Measurements from ENCODE around the gene EHD1. TPM values are rescaled to one million over a fixed set of nuclear protein-coding genes. Genes with fewer than 3 reads are reported as not detected.

EHD1 gene
- polyA plus RNA-seq, 1 donor (not counting 4 experiments of a cell fraction or from before 2014, with no cell fraction given): 73.9 TPM

DNA sequence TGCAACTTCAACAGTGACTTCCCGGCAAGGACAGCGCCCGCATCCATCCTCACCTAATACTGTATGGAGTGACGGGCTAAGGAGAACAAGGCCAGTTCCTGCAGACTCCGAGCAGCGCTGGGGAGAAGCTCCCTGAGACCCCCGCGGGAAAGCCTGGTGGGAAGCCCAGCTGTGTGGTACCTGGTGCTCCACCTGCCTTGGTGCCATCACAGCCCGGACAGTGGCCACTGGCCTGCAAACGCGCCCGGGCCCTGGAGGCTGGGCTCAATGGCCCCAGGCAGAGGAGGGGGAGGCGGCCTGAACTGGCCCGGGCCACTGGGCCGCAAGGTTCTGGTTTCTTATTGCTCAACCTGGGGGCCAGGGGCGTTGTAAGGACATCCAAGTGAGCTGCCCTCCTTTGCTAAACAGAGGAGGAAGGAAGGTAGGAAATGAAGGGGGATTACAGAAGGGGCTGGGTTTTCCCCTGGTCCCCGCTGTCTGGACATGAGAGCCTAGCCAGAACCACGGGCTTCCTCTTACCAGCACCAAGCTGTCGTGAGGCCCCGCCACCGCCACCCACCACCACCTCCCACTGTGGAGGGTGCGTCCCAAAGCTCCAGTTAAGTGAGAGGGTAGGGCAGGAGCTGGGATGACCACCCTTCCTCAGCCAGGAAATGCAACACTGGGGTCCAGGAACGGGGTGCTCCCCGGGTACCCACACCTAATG lies 25.5 kb downstream of the EHD1 start:
- H3K4me2 ChIP-seq (ENCODE audit: control insufficient read depth, extremely low read depth, insufficient read depth, low read depth, low read length): no peak overlapping the region
- dilution Hi-C loops (cut with MboI; ENCODE audit: extremely low pct_ligation_motif_present, low sequenced_read_pairs): no loop called here
- H3K9ac ChIP-seq (ENCODE audit: control insufficient read depth, extremely low read depth, insufficient read depth, low read length): no peak overlapping the region
- no peak overlapping the region for H3K27ac ChIP-seq (ENCODE audit: control insufficient read depth, insufficient read depth, low read length)
- FAIRE-seq (no peak), DNase-seq (ENCODE audit: low read depth, low spot score) (no peak)
- TF ChIP-seq, protein P1, sequence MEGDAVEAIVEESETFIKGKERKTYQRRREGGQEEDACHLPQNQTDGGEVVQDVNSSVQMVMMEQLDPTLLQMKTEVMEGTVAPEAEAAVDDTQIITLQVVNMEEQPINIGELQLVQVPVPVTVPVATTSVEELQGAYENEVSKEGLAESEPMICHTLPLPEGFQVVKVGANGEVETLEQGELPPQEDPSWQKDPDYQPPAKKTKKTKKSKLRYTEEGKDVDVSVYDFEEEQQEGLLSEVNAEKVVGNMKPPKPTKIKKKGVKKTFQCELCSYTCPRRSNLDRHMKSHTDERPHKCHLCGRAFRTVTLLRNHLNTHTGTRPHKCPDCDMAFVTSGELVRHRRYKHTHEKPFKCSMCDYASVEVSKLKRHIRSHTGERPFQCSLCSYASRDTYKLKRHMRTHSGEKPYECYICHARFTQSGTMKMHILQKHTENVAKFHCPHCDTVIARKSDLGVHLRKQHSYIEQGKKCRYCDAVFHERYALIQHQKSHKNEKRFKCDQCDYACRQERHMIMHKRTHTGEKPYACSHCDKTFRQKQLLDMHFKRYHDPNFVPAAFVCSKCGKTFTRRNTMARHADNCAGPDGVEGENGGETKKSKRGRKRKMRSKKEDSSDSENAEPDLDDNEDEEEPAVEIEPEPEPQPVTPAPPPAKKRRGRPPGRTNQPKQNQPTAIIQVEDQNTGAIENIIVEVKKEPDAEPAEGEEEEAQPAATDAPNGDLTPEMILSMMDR (optimal IDR thresholded peaks at IDR 0.05 in 1 of 3, IDR thresholded peaks at IDR 0.05 in 1 of 3, conservative IDR thresholded peaks at IDR 0.05 in 1 of 3; ENCODE audit: extremely low read depth in 1 of 3, insufficient read depth in 2 of 3, low read length in 3 of 3): no peak
- no peak for TF ChIP-seq EZH2 (IDR thresholded peaks at IDR 0.05; ENCODE audit: low read length)
- peaks cover 62% of the 10 kb centered on the region for H3K4me1 ChIP-seq (ENCODE audit: control insufficient read depth, extremely low read depth, insufficient read depth, low read length)
- H3K9me1 ChIP-seq (ENCODE audit: control insufficient read depth, extremely low read depth, insufficient read depth, low read length): no peaks in the 10 kb centered on the region
- no peak overlapping the region for H2AFZ ChIP-seq (ENCODE audit: control insufficient read depth, low read length)
- peaks cover 12 to 54% of the 10 kb centered on the region in 2 experiments for H3K36me3 ChIP-seq (ENCODE audit: control insufficient read depth in 2 of 2, extremely low read depth in 1 of 2, insufficient read depth in 2 of 2, low read length in 2 of 2)
- H3K27me3 ChIP-seq (ENCODE audit: control insufficient read depth, extremely low read depth, insufficient read depth, low read length): no peaks in the 10 kb centered on the region
- no peaks in the 10 kb centered on the region for H4K20me1 ChIP-seq (ENCODE audit: control insufficient read depth, extremely low read depth, insufficient read depth, low read length)
- H3K4me3 ChIP-seq (ENCODE audit: control insufficient read depth in 2 of 3, extremely low read depth in 1 of 3, insufficient read depth in 2 of 3, low read depth in 1 of 3, low read length in 3 of 3): no peak overlapping the region
- H3K9me3 ChIP-seq (ENCODE audit: control insufficient read depth, low read depth, low read length): no peaks in the 10 kb centered on the region
- peaks cover 24% of the 10 kb centered on the region for H3K79me2 ChIP-seq (ENCODE audit: control insufficient read depth, insufficient read depth, low read length)

DNA sequence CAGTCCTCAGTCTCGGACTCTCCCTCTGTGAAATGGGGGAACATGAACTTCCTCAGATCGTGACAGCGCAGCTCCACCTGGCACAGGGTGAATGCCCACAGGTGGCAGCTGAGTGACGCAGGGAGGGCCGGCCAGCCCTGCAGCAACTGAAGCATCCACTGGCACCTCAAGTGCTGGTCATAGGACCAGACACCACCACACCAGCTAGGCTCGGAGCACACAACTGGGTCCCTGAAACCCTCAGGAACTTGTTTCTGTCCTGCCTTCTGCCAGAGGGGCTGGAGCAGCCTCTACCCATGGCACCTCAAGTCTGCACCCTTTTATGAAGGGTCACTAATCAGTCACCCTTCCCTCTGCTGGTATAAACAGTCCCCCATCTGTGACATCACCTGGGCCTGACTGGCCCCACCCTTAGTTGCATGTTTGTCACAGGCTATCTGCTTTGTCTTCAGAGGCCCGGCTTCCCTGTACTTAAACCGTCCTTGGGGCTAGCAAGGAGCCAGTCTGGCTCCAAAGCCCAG lies 26.5 kb downstream of the EHD1 start:
- DNase-seq (ENCODE audit: low read depth, low spot score): no peak
- H2AFZ ChIP-seq (ENCODE audit: control insufficient read depth, low read length): no peak overlapping the region
- TF ChIP-seq, protein P1 (optimal IDR thresholded peaks at IDR 0.05 in 1 of 3, IDR thresholded peaks at IDR 0.05 in 1 of 3, conservative IDR thresholded peaks at IDR 0.05 in 1 of 3; ENCODE audit: extremely low read depth in 1 of 3, insufficient read depth in 2 of 3, low read length in 3 of 3): no peak
- TF ChIP-seq EZH2 (IDR thresholded peaks at IDR 0.05; ENCODE audit: low read length): no peak
- H4K20me1 ChIP-seq (ENCODE audit: control insufficient read depth, extremely low read depth, insufficient read depth, low read length): no peaks in the 10 kb centered on the region
- H3K27me3 ChIP-seq (ENCODE audit: control insufficient read depth, extremely low read depth, insufficient read depth, low read length): no peaks in the 10 kb centered on the region
- H3K79me2 ChIP-seq (ENCODE audit: control insufficient read depth, insufficient read depth, low read length): peaks cover 19% of the 10 kb centered on the region
- H3K4me3 ChIP-seq (ENCODE audit: control insufficient read depth in 2 of 3, extremely low read depth in 1 of 3, insufficient read depth in 2 of 3, low read depth in 1 of 3, low read length in 3 of 3): no peak overlapping the region
- no peak overlapping the region for H3K27ac ChIP-seq (ENCODE audit: control insufficient read depth, insufficient read depth, low read length)
- no peaks in the 10 kb centered on the region for H3K9me3 ChIP-seq (ENCODE audit: control insufficient read depth, low read depth, low read length)
- H3K9ac ChIP-seq (ENCODE audit: control insufficient read depth, extremely low read depth, insufficient read depth, low read length): no peak overlapping the region
- no peaks in the 10 kb centered on the region for H3K9me1 ChIP-seq (ENCODE audit: control insufficient read depth, extremely low read depth, insufficient read depth, low read length)
- dilution Hi-C loops (cut with MboI; ENCODE audit: extremely low pct_ligation_motif_present, low sequenced_read_pairs): no loop called here
- no peak overlapping the region for H3K4me2 ChIP-seq (ENCODE audit: control insufficient read depth, extremely low read depth, insufficient read depth, low read depth, low read length)
- H3K36me3 ChIP-seq (ENCODE audit: control insufficient read depth in 2 of 2, extremely low read depth in 1 of 2, insufficient read depth in 2 of 2, low read length in 2 of 2): peaks cover 9 to 49% of the 10 kb centered on the region in 2 experiments
- peaks cover 66% of the 10 kb centered on the region for H3K4me1 ChIP-seq (ENCODE audit: control insufficient read depth, extremely low read depth, insufficient read depth, low read length)
- no peak for FAIRE-seq
